ENCODE results near the gene CAPN9. TPM values are rescaled to one million over a fixed set of nuclear protein-coding genes. Genes with fewer than 3 reads are reported as not detected.

Gene CAPN9
- total RNA-seq, 1 donor from 2014 or later = 8.7 TPM

DNA sequence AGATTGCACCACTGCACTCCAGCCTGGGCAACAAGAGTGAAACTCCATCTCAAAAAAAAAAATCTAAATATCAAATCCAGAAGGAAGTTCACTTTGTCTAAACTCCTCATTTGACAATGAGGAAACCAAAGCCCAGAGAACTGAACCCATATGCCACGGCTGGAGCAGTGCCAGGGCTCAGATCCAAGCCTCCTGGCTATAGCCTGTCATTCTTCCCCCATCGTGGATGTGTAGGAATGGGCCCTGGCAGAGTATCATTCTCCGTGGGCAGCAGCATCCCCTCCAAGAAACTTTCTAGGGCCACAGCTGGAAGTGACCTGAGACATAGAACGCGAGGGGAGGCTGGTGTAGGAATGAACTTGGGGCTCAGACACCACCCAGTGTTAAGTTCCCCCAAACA, 47.2 kb downstream of the CAPN9 start:
- Mint-ChIP-seq H3K9me3 (ENCODE audit: low read depth) (no peaks in the 10 kb centered on the region), H3K36me3 (ENCODE audit: insufficient read depth) (peaks cover 4% of the 10 kb centered on the region), H3K27ac (no peak overlapping the region), H3K27me3 (no peaks in the 10 kb centered on the region), H3K4me3 (ENCODE audit: low read depth) (peak overlapping the region; percentile 20), H3K4me1 (ENCODE audit: low read depth) (peaks cover 19% of the 10 kb centered on the region)
- TF ChIP-seq, protein P1, sequence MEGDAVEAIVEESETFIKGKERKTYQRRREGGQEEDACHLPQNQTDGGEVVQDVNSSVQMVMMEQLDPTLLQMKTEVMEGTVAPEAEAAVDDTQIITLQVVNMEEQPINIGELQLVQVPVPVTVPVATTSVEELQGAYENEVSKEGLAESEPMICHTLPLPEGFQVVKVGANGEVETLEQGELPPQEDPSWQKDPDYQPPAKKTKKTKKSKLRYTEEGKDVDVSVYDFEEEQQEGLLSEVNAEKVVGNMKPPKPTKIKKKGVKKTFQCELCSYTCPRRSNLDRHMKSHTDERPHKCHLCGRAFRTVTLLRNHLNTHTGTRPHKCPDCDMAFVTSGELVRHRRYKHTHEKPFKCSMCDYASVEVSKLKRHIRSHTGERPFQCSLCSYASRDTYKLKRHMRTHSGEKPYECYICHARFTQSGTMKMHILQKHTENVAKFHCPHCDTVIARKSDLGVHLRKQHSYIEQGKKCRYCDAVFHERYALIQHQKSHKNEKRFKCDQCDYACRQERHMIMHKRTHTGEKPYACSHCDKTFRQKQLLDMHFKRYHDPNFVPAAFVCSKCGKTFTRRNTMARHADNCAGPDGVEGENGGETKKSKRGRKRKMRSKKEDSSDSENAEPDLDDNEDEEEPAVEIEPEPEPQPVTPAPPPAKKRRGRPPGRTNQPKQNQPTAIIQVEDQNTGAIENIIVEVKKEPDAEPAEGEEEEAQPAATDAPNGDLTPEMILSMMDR (IDR thresholded peaks at IDR 0.05; ENCODE audit: unreplicated experiment) = no peak
- no peak for DNase-seq (ENCODE audit: low spot score, unreplicated experiment)

DNA sequence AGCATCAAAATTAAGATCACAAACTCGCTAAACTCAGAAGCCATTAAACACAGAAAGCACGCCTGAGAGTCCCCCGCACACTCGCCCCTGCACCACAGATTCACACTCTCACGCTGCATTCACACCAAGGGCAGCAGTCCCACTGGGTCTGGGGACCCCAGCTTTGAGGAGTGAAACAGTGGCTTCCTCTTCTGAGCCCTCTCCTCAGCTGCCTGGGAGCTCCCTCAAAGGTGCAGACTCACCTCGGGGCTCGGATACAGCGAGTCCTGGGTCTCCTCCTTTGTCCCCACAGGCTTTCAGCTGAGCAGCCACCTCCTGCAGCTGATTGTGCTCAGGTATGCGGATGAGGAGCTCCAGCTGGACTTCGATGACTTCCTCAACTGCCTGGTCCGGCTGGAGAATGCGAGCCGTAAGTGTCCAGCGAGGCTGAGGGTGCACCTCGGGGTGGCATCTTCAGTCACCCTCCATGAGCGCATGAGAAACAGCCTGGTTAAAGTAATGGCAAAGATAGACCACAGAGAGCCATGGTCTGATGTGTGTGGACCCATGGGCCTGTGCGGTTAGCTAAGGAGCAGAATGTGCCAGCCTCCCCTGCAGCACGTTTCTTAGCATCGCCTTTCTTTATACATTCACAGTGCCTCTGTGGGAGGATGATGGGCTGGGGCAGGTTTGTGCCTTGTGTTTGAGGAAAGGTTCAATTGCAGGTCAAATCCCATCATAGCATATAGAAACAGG, 47.9 kb downstream of the CAPN9 start:
- peaks cover 19% of the 10 kb centered on the region for H3K4me1 Mint-ChIP-seq (ENCODE audit: low read depth)
- peaks cover 4% of the 10 kb centered on the region for H3K36me3 Mint-ChIP-seq (ENCODE audit: insufficient read depth)
- TF ChIP-seq, protein P1 (IDR thresholded peaks at IDR 0.05; ENCODE audit: unreplicated experiment) = no peak
- H3K9me3 Mint-ChIP-seq (ENCODE audit: low read depth) = no peaks in the 10 kb centered on the region
- no peak for DNase-seq (ENCODE audit: low spot score, unreplicated experiment)
- H3K27me3 Mint-ChIP-seq = no peaks in the 10 kb centered on the region
- peak overlapping the region; percentile 20 for H3K4me3 Mint-ChIP-seq (ENCODE audit: low read depth)
- H3K27ac Mint-ChIP-seq = peak overlapping the region; percentile 90

DNA sequence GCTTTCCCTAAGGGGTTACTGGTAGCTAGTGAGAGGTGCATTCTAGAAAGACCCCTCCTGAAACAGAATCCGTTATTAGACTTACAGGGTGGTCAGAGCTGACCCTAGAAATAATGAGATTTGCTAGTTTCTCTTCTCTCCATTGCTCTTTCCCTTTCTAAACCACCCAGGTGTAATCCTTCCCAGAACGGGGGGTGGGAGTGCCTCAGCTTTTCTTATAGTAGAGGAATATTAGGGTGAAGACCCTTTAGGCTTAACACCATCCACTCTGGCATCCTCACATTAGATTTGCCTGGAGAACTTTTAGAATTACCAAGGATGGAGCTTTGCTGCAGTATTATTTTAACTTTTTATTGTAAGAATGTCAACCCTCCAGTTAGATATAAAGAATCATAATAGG, 49.4 kb downstream of the CAPN9 start:
- H3K4me3 Mint-ChIP-seq (ENCODE audit: low read depth) = no peak overlapping the region
- no peaks in the 10 kb centered on the region for H3K9me3 Mint-ChIP-seq (ENCODE audit: low read depth)

DNA sequence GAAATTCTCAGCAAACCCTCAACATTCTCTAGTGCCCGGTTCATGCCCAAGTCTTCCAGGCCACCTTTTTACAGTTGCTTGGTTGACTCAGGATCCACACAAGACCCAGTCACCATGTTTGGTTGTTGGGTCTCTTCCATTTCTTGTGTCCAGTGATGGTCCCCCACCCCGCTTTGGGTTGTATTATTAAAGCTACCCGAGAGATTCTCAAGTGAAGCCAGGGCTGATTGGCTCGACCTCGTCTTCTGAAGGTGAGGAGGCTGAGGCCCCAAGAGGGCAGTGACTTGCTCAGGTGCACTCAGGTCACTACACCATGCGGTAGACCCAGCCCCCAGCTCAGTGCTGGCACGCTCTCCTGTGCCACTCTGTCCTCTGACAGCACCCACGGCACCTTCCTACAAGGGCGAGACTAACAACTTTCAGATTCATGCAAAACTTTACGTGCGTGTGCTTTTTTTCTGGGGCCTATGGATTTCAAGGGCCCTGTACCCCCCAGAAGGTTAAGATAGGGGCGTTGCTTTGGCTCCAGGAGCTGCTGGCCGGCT, 50.3 kb downstream of the CAPN9 start:
- no peaks in the 10 kb centered on the region for H3K27me3 Mint-ChIP-seq
- H3K4me1 Mint-ChIP-seq (ENCODE audit: low read depth) = peaks cover 19% of the 10 kb centered on the region
- no peak for DNase-seq (ENCODE audit: low spot score, unreplicated experiment)
- no peaks in the 10 kb centered on the region for H3K9me3 Mint-ChIP-seq (ENCODE audit: low read depth)
- no peak overlapping the region for H3K4me3 Mint-ChIP-seq (ENCODE audit: low read depth)
- H3K36me3 Mint-ChIP-seq (ENCODE audit: insufficient read depth) = peaks cover 1% of the 10 kb centered on the region
- TF ChIP-seq, protein P1 (IDR thresholded peaks at IDR 0.05; ENCODE audit: unreplicated experiment) = no peak
- no peak overlapping the region for H3K27ac Mint-ChIP-seq

More for the DNA sequence above, 49.4 kb downstream of the CAPN9 start:
- Mint-ChIP-seq H3K27ac (peak overlapping the region; percentile 64), H3K4me1 (ENCODE audit: low read depth) (peaks cover 19% of the 10 kb centered on the region), H3K27me3 (no peaks in the 10 kb centered on the region), H3K36me3 (ENCODE audit: insufficient read depth) (peaks cover 2% of the 10 kb centered on the region)
- TF ChIP-seq, protein P1 (IDR thresholded peaks at IDR 0.05; ENCODE audit: unreplicated experiment) = no peak
- DNase-seq (ENCODE audit: low spot score, unreplicated experiment) = no peak

DNA sequence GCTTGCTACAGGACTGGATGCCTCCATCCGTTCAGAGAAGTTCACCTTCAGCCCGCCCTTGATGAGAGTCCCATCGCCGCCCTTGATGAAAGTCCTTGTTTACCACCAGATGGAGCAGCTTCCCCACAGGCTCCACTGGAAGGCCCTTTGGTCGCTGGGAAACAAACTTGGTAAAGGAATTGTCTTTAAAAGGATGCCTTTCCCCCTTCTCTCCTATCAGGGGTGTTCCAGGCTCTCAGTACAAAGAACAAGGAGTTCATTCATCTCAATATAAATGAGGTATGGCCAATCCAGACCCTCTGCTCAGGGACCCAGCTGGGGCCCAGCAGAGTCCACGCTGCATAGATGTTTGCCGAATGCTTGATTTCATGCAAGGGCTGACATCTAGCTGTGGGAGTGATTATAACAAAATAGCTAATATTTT, 50.8 kb downstream of the CAPN9 start:
- DNase-seq (ENCODE audit: low spot score, unreplicated experiment) = no peak
- Mint-ChIP-seq H3K4me3 (ENCODE audit: low read depth) (no peak overlapping the region), H3K9me3 (ENCODE audit: low read depth) (no peaks in the 10 kb centered on the region), H3K27me3 (no peaks in the 10 kb centered on the region), H3K27ac (no peak overlapping the region), H3K4me1 (ENCODE audit: low read depth) (peaks cover 19% of the 10 kb centered on the region), H3K36me3 (ENCODE audit: insufficient read depth) (peaks cover 1% of the 10 kb centered on the region)
- TF ChIP-seq, protein P1 (IDR thresholded peaks at IDR 0.05; ENCODE audit: unreplicated experiment) = peak; percentile 65
